ENCODE measurements around the gene CADPS.

CADPS gene

GRCh38 chr3:62875558-62876002, 364 bp upstream of the CADPS start:
- no peak overlapping the region for H3K4me3 ChIP-seq (ENCODE audit: low read length)
- no peak for DNase-seq (ENCODE audit: low read depth, low spot score)

GRCh38 chr3:62873761-62874710, 1.2 kb downstream of the CADPS start:
- H3K4me3 ChIP-seq (ENCODE audit: low read length): no peak overlapping the region
- DNase-seq (ENCODE audit: low read depth, low spot score): no peak

DNA sequence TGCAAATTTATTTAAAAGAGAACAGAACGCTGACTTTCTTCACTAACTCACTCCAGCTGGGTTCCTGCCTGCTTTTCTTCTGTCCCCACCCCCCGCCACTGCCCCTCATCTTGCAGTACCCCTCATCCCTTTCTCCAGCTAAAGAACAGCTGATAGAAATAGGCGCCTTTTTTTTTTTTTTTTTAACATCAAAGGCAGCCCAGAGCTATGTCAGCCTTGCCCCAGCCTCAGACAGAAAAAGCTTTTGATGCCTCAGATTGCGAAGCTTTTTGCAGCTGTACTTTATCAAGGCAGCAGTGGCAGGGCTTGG, 1.8 kb downstream of the CADPS start:
- H3K4me3 ChIP-seq (ENCODE audit: low read length): no peak overlapping the region
- peak; percentile 6 for DNase-seq (ENCODE audit: low read depth, low spot score)

DNA sequence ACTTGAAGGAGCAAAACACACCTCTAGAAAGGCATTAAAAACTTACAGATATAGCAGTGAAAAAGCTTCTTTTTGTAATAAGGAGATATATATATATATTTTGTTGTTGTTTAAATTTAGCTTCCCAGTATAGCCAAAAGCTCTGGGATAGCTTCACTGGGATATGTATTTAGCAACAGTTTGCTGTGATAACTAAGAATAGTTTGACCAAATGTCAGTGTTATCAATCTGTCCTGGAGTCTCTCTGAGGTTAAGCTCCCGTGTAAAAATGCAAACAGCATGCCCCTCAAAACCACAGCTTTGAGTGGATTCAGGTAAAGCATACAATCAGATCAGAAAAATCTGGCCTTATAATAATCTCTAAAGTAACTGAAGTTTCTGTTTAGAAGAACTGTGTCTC, 2.9 kb downstream of the CADPS start:
- H3K4me3 ChIP-seq (ENCODE audit: low read length): no peak overlapping the region
- DNase-seq (ENCODE audit: low read depth, low spot score): no peak

DNA sequence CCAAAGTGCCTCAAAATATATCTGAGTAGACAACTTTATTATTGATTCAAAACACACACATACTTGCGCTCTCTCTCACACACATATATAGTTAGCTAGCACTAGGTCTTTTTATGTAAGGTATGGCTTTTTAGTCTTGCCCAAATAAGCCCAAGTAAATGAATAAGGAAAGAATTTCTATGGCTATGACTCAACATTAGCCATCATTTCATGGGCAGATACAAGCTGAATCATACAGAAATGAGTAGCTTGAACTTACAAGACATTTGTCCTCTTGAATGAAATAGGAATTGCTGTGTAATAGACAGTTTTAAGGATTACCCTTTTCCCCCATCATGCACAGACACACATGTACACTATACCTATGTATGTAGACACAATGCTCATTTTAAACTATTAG, 4.9 kb downstream of the CADPS start:
- no peak overlapping the region for H3K4me3 ChIP-seq (ENCODE audit: low read length)
- no peak for DNase-seq (ENCODE audit: low read depth, low spot score)

- DNase-seq (ENCODE audit: low read depth, low spot score): no peak
- H3K4me3 ChIP-seq (ENCODE audit: low read length): no peak overlapping the region
Observed at GRCh38 chr3:62863648-62864047, 11.6 kb downstream of the CADPS start.

GRCh38 chr3:62859203-62859791, 15.9 kb downstream of the CADPS start:
- H3K4me3 ChIP-seq (ENCODE audit: low read length): no peak overlapping the region
- DNase-seq (ENCODE audit: low read depth, low spot score): no peak

- no peak overlapping the region for H3K4me3 ChIP-seq (ENCODE audit: low read length)
- no peak for DNase-seq (ENCODE audit: low read depth, low spot score)
Observed at GRCh38 chr3:62845996-62846395, 29.2 kb downstream of the CADPS start.

DNA sequence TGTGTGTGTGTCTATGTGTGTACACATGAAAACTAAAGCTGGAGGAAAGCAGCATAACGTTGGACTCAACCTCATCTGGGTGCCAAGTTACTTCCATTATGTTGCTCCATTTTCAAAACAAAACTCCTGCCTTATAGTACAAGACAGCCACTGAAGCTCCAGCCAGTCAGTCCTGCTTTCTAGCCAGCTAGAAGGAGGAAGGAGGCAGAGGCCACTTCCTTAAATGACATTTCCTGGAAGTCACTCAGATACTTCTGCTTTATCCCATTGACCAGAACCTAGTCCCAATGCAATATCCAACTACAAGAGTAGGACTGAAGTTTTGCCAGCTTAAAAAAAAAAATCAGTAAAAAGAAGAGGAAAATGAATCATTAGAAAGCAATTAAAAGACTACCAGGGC, 31.7 kb downstream of the CADPS start:
- H3K4me3 ChIP-seq (ENCODE audit: low read length): no peak overlapping the region
- no peak for DNase-seq (ENCODE audit: low read depth, low spot score)

DNA sequence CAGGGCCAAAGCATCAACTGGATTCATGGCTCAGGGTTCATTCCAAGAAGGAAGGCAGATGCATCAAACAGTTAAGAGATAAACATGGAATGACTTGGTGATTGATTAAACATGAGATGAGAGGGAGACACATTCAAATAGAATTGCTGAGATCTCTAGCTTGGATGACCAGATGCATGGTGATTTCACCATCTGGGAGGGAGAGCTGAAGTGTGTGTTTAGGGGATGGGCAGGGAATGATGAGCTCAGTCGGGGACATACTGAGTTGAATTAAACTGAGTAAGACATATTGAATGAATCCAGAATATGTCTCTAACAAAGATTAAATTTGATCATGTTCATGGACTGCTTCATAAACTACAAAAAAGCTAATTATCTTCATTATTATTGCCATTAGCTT, 35.5 kb downstream of the CADPS start:
- H3K4me3 ChIP-seq (ENCODE audit: low read length): no peak overlapping the region
- no peak for DNase-seq (ENCODE audit: low read depth, low spot score)

- DNase-seq (ENCODE audit: low read depth, low spot score): no peak
- no peak overlapping the region for H3K4me3 ChIP-seq (ENCODE audit: low read length)
Observed at GRCh38 chr3:62837145-62837787, 38.0 kb downstream of the CADPS start.

- no peak for DNase-seq (ENCODE audit: low read depth, low spot score)
Observed at GRCh38 chr3:62835554-62836236, 39.5 kb downstream of the CADPS start.

DNA sequence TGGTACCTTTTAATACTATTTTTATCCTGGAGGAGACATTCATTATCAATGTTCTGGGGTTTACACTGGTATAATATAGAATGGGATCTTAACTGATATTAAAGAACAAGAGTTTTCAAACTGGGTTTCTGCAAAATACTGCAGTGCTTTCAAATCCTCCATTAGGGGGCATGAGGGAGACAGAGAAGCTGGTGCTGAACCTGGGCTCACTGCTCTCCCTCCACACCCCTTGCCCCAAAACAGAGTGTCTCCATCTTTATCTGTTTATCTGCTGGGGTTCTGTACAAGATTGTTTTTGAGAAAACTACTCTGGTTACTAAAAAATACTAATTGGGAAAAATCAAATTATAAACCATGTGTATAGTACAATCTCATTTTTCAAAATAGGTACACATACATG, 41.7 kb downstream of the CADPS start:
- no peak overlapping the region for H3K4me3 ChIP-seq (ENCODE audit: low read length)
- DNase-seq (ENCODE audit: low read depth, low spot score): peak; percentile 4

More at GRCh38 chr3:62835554-62836236, 39.5 kb downstream of the CADPS start:
- no peak overlapping the region for H3K4me3 ChIP-seq (ENCODE audit: low read length)

GRCh38 chr3:62832553-62832952, 42.7 kb downstream of the CADPS start:
- no peak overlapping the region for H3K4me3 ChIP-seq (ENCODE audit: low read length)
- DNase-seq (ENCODE audit: low read depth, low spot score): no peak

DNA sequence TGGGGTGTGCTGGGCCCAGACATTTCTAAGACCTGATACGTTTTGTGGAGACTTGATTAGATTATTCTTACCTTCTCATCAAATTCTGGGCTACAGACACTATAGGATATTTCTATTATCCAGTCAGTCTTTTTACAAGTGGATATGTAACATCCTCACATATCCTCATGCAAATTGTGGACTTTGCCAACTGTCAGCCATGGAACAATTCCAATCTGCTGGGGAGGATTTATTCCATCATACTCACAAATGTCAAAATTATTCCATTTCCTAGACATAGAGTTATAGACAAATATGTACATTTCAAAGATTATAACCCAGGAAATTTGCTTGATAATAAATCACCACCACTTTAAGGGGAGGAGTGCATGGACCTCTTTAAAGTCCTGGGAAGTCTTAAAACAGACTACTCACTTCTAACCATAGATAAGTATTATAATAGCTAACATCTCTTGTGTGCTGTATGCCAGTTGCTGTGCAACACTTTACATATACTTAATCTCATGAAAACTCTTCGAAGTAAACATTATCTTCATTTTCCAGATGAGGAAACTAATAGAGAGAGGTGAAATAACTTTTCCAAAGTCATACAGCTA, 44.4 kb downstream of the CADPS start:
- no peak overlapping the region for H3K4me3 ChIP-seq (ENCODE audit: low read length)
- no peak for DNase-seq (ENCODE audit: low read depth, low spot score)

DNA sequence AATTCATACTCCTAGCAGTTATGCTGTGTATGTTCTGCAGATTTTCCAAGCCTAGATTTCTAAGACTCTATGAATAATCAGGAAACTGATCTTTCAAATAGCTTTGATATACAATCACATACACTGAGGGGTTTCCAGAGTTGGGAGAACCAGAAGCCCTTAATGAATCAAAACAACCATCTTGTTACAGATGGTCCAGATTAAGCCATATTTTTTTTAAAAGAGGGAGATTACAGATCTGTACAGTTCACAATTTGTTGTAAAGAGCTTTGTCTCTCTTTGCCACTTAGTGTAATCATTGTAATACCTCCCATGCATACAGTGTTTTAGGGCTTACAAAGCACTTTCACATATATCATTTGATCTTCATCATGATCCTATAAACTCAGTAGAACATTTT, 47.7 kb downstream of the CADPS start:
- DNase-seq (ENCODE audit: low read depth, low spot score): no peak
- no peak overlapping the region for H3K4me3 ChIP-seq (ENCODE audit: low read length)

DNA sequence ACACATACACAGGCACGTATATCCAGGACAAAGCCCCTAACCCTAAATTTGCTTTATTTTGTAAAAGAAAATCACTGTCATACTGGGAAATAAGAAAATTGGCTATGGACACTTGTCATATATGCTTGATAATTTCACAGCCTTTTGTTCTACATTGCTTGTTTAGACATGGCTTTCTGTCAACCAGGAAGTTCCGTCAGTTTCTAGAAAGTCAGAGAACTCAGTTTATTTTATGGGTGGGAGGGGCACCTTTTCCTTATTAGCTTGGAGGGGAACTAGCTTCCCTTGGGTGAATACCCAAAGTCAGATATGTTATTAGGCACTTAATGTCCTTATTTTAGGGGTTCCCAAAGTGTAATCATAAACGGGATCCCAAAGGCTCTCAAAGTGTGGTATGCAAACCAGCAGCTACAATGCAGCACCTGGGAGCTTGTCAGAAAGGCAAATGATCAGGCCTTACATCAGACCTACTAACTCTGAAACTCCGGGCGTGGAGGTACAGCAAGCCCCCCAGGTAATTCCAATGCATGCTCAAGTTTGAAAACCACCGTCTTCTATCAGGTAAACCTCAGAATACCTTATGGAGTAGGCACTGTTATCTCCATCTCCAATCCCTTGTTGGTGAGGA, 50.1 kb downstream of the CADPS start:
- no peak overlapping the region for H3K4me3 ChIP-seq (ENCODE audit: low read length)
- DNase-seq (ENCODE audit: low read depth, low spot score): no peak

- no peak for DNase-seq (ENCODE audit: low read depth, low spot score)
- H3K4me3 ChIP-seq (ENCODE audit: low read length): no peak overlapping the region
Observed at GRCh38 chr3:62823461-62824050, 51.7 kb downstream of the CADPS start.

DNA sequence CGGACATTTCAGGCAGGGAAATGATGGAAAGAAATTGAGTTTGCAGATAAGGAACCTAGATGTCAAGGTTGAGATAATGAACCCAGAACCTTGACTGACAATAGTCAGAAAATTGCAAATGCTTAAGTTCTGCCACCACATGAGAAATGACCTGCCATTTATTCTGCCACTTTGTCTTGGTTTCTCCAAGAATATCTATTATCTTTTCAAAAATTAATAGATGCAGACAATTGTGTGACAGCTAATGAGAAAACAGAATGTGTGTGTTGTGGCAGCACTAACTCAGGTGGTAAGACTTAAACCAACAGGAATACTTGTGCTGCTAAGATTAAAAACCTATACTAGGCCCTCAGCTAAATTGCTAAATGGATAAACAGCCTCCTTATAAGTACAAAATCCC, 52.3 kb downstream of the CADPS start:
- DNase-seq (ENCODE audit: low read depth, low spot score): no peak
- no peak overlapping the region for H3K4me3 ChIP-seq (ENCODE audit: low read length)

Measured in Jurkat, Clone E6-1 (cell line).